ENCODE results near the gene HEXIM2. TPM values are rescaled to one million over a fixed set of nuclear protein-coding genes. Genes with fewer than 3 reads are reported as not detected.

HEXIM2 gene
- total and polyA plus RNA-seq, 8 donors, result 0.92 to 34.4 (median 11.0) TPM

- Histone ChIP-seq H3K27ac (peak overlapping the region; percentile 55 to 99 (median 96)), H3K9me3 (no peaks in the 10 kb centered on the region), H3K36me3 (no peaks in the 10 kb centered on the region), H3K27me3 (no peaks in the 10 kb centered on the region), H3K4me1 (peaks cover 47 to 73% (median 64%) of the 10 kb centered on the region in 4 donors), H3K4me3 (no peak overlapping the region)
- peak in 1 of 2 donors; percentile 60 for DNase-seq
- intact Hi-C loops (cut with DNase I; ENCODE audit: low total_unique reads), result no loop called here
- WGBS, 5 donors, result 69 to 83% (median 75%) methylated on average over 3 to 10 of the region's 10 CpGs
- TF ChIP-seq POLR2AphosphoS5 (IDR thresholded peaks at IDR 0.05), result peak; percentile 41 to 77 (median 70)
- no peak for TF ChIP-seq CTCF (IDR thresholded peaks at IDR 0.05)
These were observed 32.2 kb upstream of the HEXIM2 start for GRCh38 chr17:45129426-45129939.

- no peak for TF ChIP-seq EP300 (IDR thresholded peaks at IDR 0.05)
- peak in 2 of 3 donors; percentile 47 to 54 for TF ChIP-seq POLR2AphosphoS5 (IDR thresholded peaks at IDR 0.05)
- DNase-seq, result peak; percentile 62 to 74
- Histone ChIP-seq H3K27me3 (no peaks in the 10 kb centered on the region), H3K4me1 (peaks cover 45 to 73% (median 65%) of the 10 kb centered on the region in 4 donors), H3K36me3 (no peaks in the 10 kb centered on the region), H3K4me3 (peak overlapping the region in 3 of 4 donors; percentile 88 to 94 (median 93)), H3K27ac (peak overlapping the region; percentile 55 to 99 (median 96)), H3K9me3 (no peaks in the 10 kb centered on the region)
- intact Hi-C loops (cut with DNase I; ENCODE audit: low total_unique reads), result no loop called here
- 50 to 67% (median 62%) methylated on average over 7 to 13 of the region's 13 CpGs for WGBS, 5 donors
These were observed 31.6 kb upstream of the HEXIM2 start for GRCh38 chr17:45129940-45130680.

GRCh38 chr17:45130681-45131615 lies 30.7 kb upstream of the HEXIM2 start:
- Histone ChIP-seq H3K9me3 (no peaks in the 10 kb centered on the region), H3K36me3 (no peaks in the 10 kb centered on the region), H3K4me3 (peak overlapping the region; percentile 88 to 94 (median 92)), H3K27ac (peak overlapping the region; percentile 83 to 99 (median 98)), H3K4me1 (peaks cover 49 to 75% (median 69%) of the 10 kb centered on the region in 4 donors), H3K27me3 (no peaks in the 10 kb centered on the region)
- intact Hi-C loops (cut with DNase I; ENCODE audit: low total_unique reads), result no loop called here
- no peak for TF ChIP-seq CTCF (IDR thresholded peaks at IDR 0.05)
- TF ChIP-seq POLR2AphosphoS5 (IDR thresholded peaks at IDR 0.05), result no peak
- peak in 1 of 2 donors; percentile 55 for DNase-seq
- WGBS, 5 donors, result 75 to 80% (median 78%) methylated on average over 17 of the region's 17 CpGs

- TF ChIP-seq CTCF (IDR thresholded peaks at IDR 0.05) (peak in 5 of 7 experiments; percentile 54 to 91 (median 73)), POLR2AphosphoS5 (IDR thresholded peaks at IDR 0.05) (no peak)
- no peaks in the 10 kb centered on the region for H3K9me3 ChIP-seq
- no peaks in the 10 kb centered on the region for H3K27me3 ChIP-seq
- peak; percentile 48 to 79 for DNase-seq
- peaks cover 57 to 81% (median 72%) of the 10 kb centered on the region in 4 donors for H3K4me1 ChIP-seq
- H3K27ac ChIP-seq, result peak overlapping the region; percentile 83 to 99 (median 98)
- WGBS, 5 donors, result 0 to 7% (median 6%) methylated on average over 18 to 46 of the region's 46 CpGs
- intact Hi-C loops (cut with DNase I; ENCODE audit: low total_unique reads), result no loop called here
- H3K36me3 ChIP-seq, result no peaks in the 10 kb centered on the region
- peak overlapping the region; percentile 88 to 94 (median 92) for H3K4me3 ChIP-seq
These were observed 29.9 kb upstream of the HEXIM2 start for GRCh38 chr17:45131616-45132319.

All from stomach (tissue), 9 donors.